Activated T-helper 2 cell treated with anti-CD3 and anti-CD28 coated beads, Interferon-gamma antibody, Interleukin-2, Interleukin-4, amounts not matched to agents 10 μg/mL and 5 μg/mL and 100 μg/mL, durations not matched to agents 14 hours and 24 hours and 36 hours (primary cell): ENCODE results near the gene KRTAP7-1. TPM values are rescaled to one million over a fixed set of nuclear protein-coding genes. Genes with fewer than 3 reads are reported as not detected.

ENCODE experiments used
- total RNA-seq: library from RNA; stranded (reverse); gene quantifications from 2 replicates; pipeline ENCODE4 v1.2.3, GENCODE V29; 2022

KRTAP7-1 gene
- total RNA-seq, 1 donor from 2014 or later = not detected

Other genes starting within 250 kb of the KRTAP7-1 start
- not detected in 2 replicates for gene KRTAP22-2, start 239.4 kb downstream of the KRTAP7-1 start, total RNA-seq
- gene KRTAP6-3, start 237.3 kb downstream of the KRTAP7-1 start, total RNA-seq = not detected in 2 replicates
- not detected in 2 replicates for gene KRTAP6-2, start 230.9 kb downstream of the KRTAP7-1 start, total RNA-seq
- not detected in 2 replicates for gene KRTAP22-1, start 228.7 kb downstream of the KRTAP7-1 start, total RNA-seq
- not detected in 2 replicates for gene KRTAP6-1, start 215.8 kb downstream of the KRTAP7-1 start, total RNA-seq
- gene KRTAP20-1, start 213.3 kb downstream of the KRTAP7-1 start, total RNA-seq = not detected in 2 replicates
- gene KRTAP20-4, start 209.1 kb downstream of the KRTAP7-1 start, total RNA-seq = not detected in 2 replicates
- not detected in 2 replicates for gene KRTAP20-2, start 194.6 kb downstream of the KRTAP7-1 start, total RNA-seq
- gene KRTAP20-3, start 186.9 kb downstream of the KRTAP7-1 start, total RNA-seq = not detected in 2 replicates
- gene KRTAP21-3, start 111.0 kb downstream of the KRTAP7-1 start, total RNA-seq = not detected in 2 replicates
- not detected in 2 replicates for gene KRTAP21-2, start 82.5 kb downstream of the KRTAP7-1 start, total RNA-seq
- gene KRTAP21-1, start 74.3 kb downstream of the KRTAP7-1 start, total RNA-seq = not detected in 2 replicates
- gene KRTAP8-1, start 16.5 kb downstream of the KRTAP7-1 start, total RNA-seq = not detected in 2 replicates
- gene KRTAP11-1, start 51.8 kb upstream of the KRTAP7-1 start, total RNA-seq = not detected in 2 replicates
- gene KRTAP19-8, start 208.7 kb upstream of the KRTAP7-1 start, total RNA-seq = not detected in 2 replicates